Esophagus muscularis mucosa (tissue), 4 donors: ENCODE results near the gene ILF3. TPM values are rescaled to one million over a fixed set of nuclear protein-coding genes. Genes with fewer than 3 reads are reported as not detected.

Source experiments
- DNase-seq: peaks from one replicate; pipeline ENCODE4 v3.0.0-alpha.2; 2017; ENCODE audit errors: extremely low spot score
- H3K27ac ChIP-seq, 4 donors: fragments of 200-600 bp; sonication (generic); replicated peaks in 1 of 4; 1 replicate in 3 of 4; 2 replicates in 1 of 4; pipeline ENCODE4 v1.5.1; 2016 to 2019; ENCODE audit warnings: mild to moderate bottlenecking in 1 of 4
- H3K27me3 ChIP-seq, 4 donors: fragments of 200-600 bp; sonication (generic); one replicate each; pipeline versions ENCODE4 v1.5.1 to v1.6.0; 2016 to 2019
- H3K36me3 ChIP-seq, 4 donors: fragments of 200-600 bp; sonication (generic); one replicate each; pipeline ENCODE4 v1.5.1; 2016 to 2019
- H3K4me1 ChIP-seq, 4 donors: fragments of 200-600 bp; sonication (generic); one replicate each; pipeline ENCODE4 v1.5.1; 2016 to 2019
- H3K4me3 ChIP-seq, 4 donors: fragments of 200-600 bp; sonication (generic); 1 replicate in 2 of 4; 2 replicates in 2 of 4; pipeline ENCODE4 v1.5.1; 2016 to 2019; ENCODE audit warnings: mild to moderate bottlenecking in 4 of 4, moderate library complexity in 1 of 4
- H3K9me3 ChIP-seq, 4 donors: fragments of 200-600 bp; sonication (generic); 1 replicate in 3 of 4; 2 replicates in 1 of 4; pipeline ENCODE4 v1.5.1; 2016 to 2019
- CTCF ChIP-seq, 3 experiments: fragments of 200-600 bp in 2 of 3; fragments of 450-650 bp in 1 of 3; sonication (generic) in 2 of 3; IDR thresholded peaks; one replicate each; pipeline ENCODE4 v1.5.1; 2017 to 2019; ENCODE audit warnings: antibody characterized with exemption in 3 of 3, mild to moderate bottlenecking in 2 of 3, moderate library complexity in 1 of 3
- EP300 ChIP-seq: sonication (generic); formaldehyde crosslinking; IDR thresholded peaks from one replicate; pipeline ENCODE4 v1.6.1; 2017; ENCODE audit warnings: antibody characterized with exemption
- POLR2A ChIP-seq: fragments of 450-650 bp; IDR thresholded peaks from one replicate; pipeline ENCODE4 v1.6.1; 2017; ENCODE audit warnings: antibody characterized with exemption, moderate library complexity, mild to moderate bottlenecking, low read depth
- POLR2AphosphoS5 ChIP-seq, 2 donors: sonication (generic); formaldehyde crosslinking; IDR thresholded peaks; one replicate each; pipeline ENCODE4 v1.6.1; 2017; ENCODE audit warnings: antibody characterized with exemption in 2 of 2
- WGBS: methylation state at CpG from one replicate; pipeline ENCODE4 v1.1.5; 2018; 5-methylcytosine and 5-hydroxymethylcytosine counted together
- intact Hi-C: fragments of 100-400 bp; cut with DNase I; formaldehyde crosslinking; loops from one replicate; pipeline ENCODE4 v1.15.1; 2023
- total RNA-seq, 4 donors: library from RNA; depleted of rRNA; stranded (reverse); fragments of >200 nt; gene quantifications; one replicate each; pipeline versions ENCODE4 v1.1.0 to v1.2.1, GENCODE V29; 2016

Gene ILF3
- total RNA-seq, 4 donors from 2014 or later: 79.2 to 127 (median 102) TPM

- H3K4me1 ChIP-seq: no peaks in the 10 kb centered on the region
- no peaks in the 10 kb centered on the region for H3K9me3 ChIP-seq
- 98% methylated on average over 15 of the region's 18 CpGs for WGBS
- H3K36me3 ChIP-seq: peaks cover 85 to 98% (median 88%) of the 10 kb centered on the region in 4 donors
- no peak for DNase-seq
- no peak overlapping the region for H3K27ac ChIP-seq
- H3K4me3 ChIP-seq: no peak overlapping the region
- no peaks in the 10 kb centered on the region for H3K27me3 ChIP-seq
- TF ChIP-seq POLR2A: no peak
- TF ChIP-seq CTCF (IDR thresholded peaks at IDR 0.05): no peak
- TF ChIP-seq POLR2AphosphoS5 (IDR thresholded peaks at IDR 0.05): no peak
- no peak for TF ChIP-seq EP300
- intact Hi-C loops: no loop called here
Observed at GRCh38 chr19:10679743-10680142, 25.6 kb downstream of the ILF3 start.

- Histone ChIP-seq H3K4me3 (no peak overlapping the region), H3K27ac (no peak overlapping the region), H3K27me3 (no peaks in the 10 kb centered on the region), H3K9me3 (no peaks in the 10 kb centered on the region), H3K4me1 (no peaks in the 10 kb centered on the region), H3K36me3 (peaks cover 86 to 98% (median 92%) of the 10 kb centered on the region in 4 donors)
- DNase-seq: no peak
- intact Hi-C loops: no loop called here
- 92% methylated on average over 9 of the region's 15 CpGs for WGBS
- no peak for TF ChIP-seq CTCF (IDR thresholded peaks at IDR 0.05)
- no peak for TF ChIP-seq POLR2AphosphoS5 (IDR thresholded peaks at IDR 0.05)
- TF ChIP-seq EP300: no peak
- no peak for TF ChIP-seq POLR2A
Observed at GRCh38 chr19:10680545-10681135, 26.5 kb downstream of the ILF3 start.

GRCh38 chr19:10681658-10682057 lies 27.5 kb downstream of the ILF3 start:
- H3K4me3 ChIP-seq: no peak overlapping the region
- H3K36me3 ChIP-seq: peaks cover 83 to 100% (median 98%) of the 10 kb centered on the region in 4 donors
- peaks cover 0 to 6% (median 0%) of the 10 kb centered on the region in 4 donors for H3K4me1 ChIP-seq
- no peaks in the 10 kb centered on the region for H3K9me3 ChIP-seq
- no CpG with 5 or more reads among the region's 4 CpGs for WGBS
- H3K27me3 ChIP-seq: no peaks in the 10 kb centered on the region
- no peak overlapping the region for H3K27ac ChIP-seq
- TF ChIP-seq POLR2A: no peak
- no peak for TF ChIP-seq CTCF (IDR thresholded peaks at IDR 0.05)
- no peak for TF ChIP-seq EP300
- no peak for TF ChIP-seq POLR2AphosphoS5 (IDR thresholded peaks at IDR 0.05)
- DNase-seq: no peak
- intact Hi-C loops: no loop called here

GRCh38 chr19:10682397-10683063 lies 28.4 kb downstream of the ILF3 start:
- no peak for TF ChIP-seq POLR2A
- TF ChIP-seq CTCF (IDR thresholded peaks at IDR 0.05): no peak
- no peak for TF ChIP-seq EP300
- TF ChIP-seq POLR2AphosphoS5 (IDR thresholded peaks at IDR 0.05): no peak
- peaks cover 83 to 100% (median 99%) of the 10 kb centered on the region in 4 donors for H3K36me3 ChIP-seq
- intact Hi-C loops: no loop called here

GRCh38 chr19:10683064-10683426 lies 28.9 kb downstream of the ILF3 start:
- TF ChIP-seq POLR2A (no peak), EP300 (no peak), POLR2AphosphoS5 (IDR thresholded peaks at IDR 0.05) (no peak), CTCF (IDR thresholded peaks at IDR 0.05) (no peak)
- Histone ChIP-seq H3K36me3 (peaks cover 83 to 100% (median 99%) of the 10 kb centered on the region in 4 donors), H3K27ac (no peak overlapping the region), H3K9me3 (no peaks in the 10 kb centered on the region), H3K4me3 (no peak overlapping the region), H3K27me3 (no peaks in the 10 kb centered on the region), H3K4me1 (peaks cover 0 to 14% (median 0%) of the 10 kb centered on the region in 4 donors)
- 88% methylated on average over 14 of the region's 15 CpGs for WGBS
- no peak for DNase-seq
- intact Hi-C loops: no loop called here

More at GRCh38 chr19:10682397-10683063, 28.4 kb downstream of the ILF3 start:
- 88% methylated on average over 13 of the region's 15 CpGs for WGBS
- Histone ChIP-seq H3K4me1 (peaks cover 0 to 13% (median 0%) of the 10 kb centered on the region in 4 donors), H3K27ac (no peak overlapping the region), H3K27me3 (no peaks in the 10 kb centered on the region), H3K4me3 (no peak overlapping the region), H3K9me3 (no peaks in the 10 kb centered on the region)
- no peak for DNase-seq
